Natural killer cell (primary cell): ENCODE results near the gene SH3PXD2B. TPM values are rescaled to one million over a fixed set of nuclear protein-coding genes. Genes with fewer than 3 reads are reported as not detected.

ENCODE experiments used
- ATAC-seq, 3 donors: fragments of 150-1000 bp in 2 of 3; fragments of 200-7000 bp in 1 of 3; cut with Tn5 transposase; 1 replicate in 1 of 3; 2 replicates in 2 of 3; pipeline ENCODE4 v1.10.0; 2021; ENCODE audit warnings: mild to moderate bottlenecking in 2 of 3, moderate library complexity in 2 of 3
- DNase-seq, 2 donors: peaks; one replicate each; pipeline versions ENCODE4 v3.0.0 to v3.0.0-alpha.2; 2013 to 2021; ENCODE audit warnings: mixed read lengths in 1 of 2
- H3K27ac ChIP-seq: one replicate; pipeline ENCODE4 v1.5.1; 2013; ENCODE audit warnings: mild to moderate bottlenecking, low read length
- H3K27me3 ChIP-seq: one replicate; pipeline ENCODE4 v1.6.1; 2013; ENCODE audit warnings: low read length; ENCODE audit not compliant: control insufficient read depth, insufficient read depth
- H3K36me3 ChIP-seq: one replicate; pipeline ENCODE4 v1.6.1; 2013; ENCODE audit warnings: low read length; ENCODE audit not compliant: control insufficient read depth, insufficient read depth
- H3K4me1 ChIP-seq: one replicate; pipeline ENCODE4 v1.6.1; 2013; ENCODE audit warnings: low read length; ENCODE audit not compliant: control insufficient read depth, insufficient read depth
- H3K4me3 ChIP-seq: one replicate; pipeline ENCODE4 v1.5.1; 2013; ENCODE audit warnings: low read length
- H3K9me3 ChIP-seq: one replicate; pipeline ENCODE4 v1.6.1; 2013; ENCODE audit warnings: low read length; ENCODE audit not compliant: control insufficient read depth, insufficient read depth
- H3K27ac Mint-ChIP-seq, 2 donors: one replicate each; pipeline ENCODE4 v1.8.0; 2022; ENCODE audit warnings: mild to moderate bottlenecking in 2 of 2, mixed read lengths in 2 of 2, moderate library complexity in 1 of 2
- H3K27me3 Mint-ChIP-seq, 2 donors: one replicate each; pipeline ENCODE4 v1.8.0; 2022; ENCODE audit warnings: low read depth in 2 of 2, mixed read lengths in 2 of 2
- H3K36me3 Mint-ChIP-seq: one replicate; pipeline ENCODE4 v1.8.0; 2022; ENCODE audit warnings: mixed read lengths
- H3K4me1 Mint-ChIP-seq, 2 donors: one replicate each; pipeline ENCODE4 v1.8.0; 2022; ENCODE audit warnings: mixed read lengths in 2 of 2
- H3K4me3 Mint-ChIP-seq: one replicate; pipeline ENCODE4 v1.8.0; 2022; ENCODE audit warnings: mild to moderate bottlenecking, moderate library complexity, mixed read lengths
- H3K9me3 Mint-ChIP-seq, 2 donors: one replicate each; pipeline ENCODE4 v1.8.0; 2022; ENCODE audit warnings: mixed read lengths in 2 of 2
- WGBS: methylation state at CpG from one replicate; pipeline ENCODE4 v1.1.7; 2013; ENCODE audit warnings: missing lambda C conversion rate; ENCODE audit not compliant: insufficient coverage; 5-methylcytosine and 5-hydroxymethylcytosine counted together
- intact Hi-C: fragments of 100-400 bp; cut with micrococcal nuclease; formaldehyde crosslinking; loops from one replicate; pipeline ENCODE4 v1.14.2; 2022
- total RNA-seq, 4 donors: library from RNA; stranded (reverse); fragments of 120-200 nt in 1 of 4; gene quantifications; one replicate each; pipeline versions ENCODE4 v1.2.3 to v1.2.4, GENCODE V29; 2013 to 2022
- TF ChIP-seq, protein P1 (sequence below): fragments of 200-600 bp; IDR thresholded peaks from one replicate; pipeline ENCODE4 v1.8.0; 2022; ENCODE audit warnings: antibody characterized with exemption

Gene SH3PXD2B
- total RNA-seq, 3 donors from 2014 or later (not counting 1 experiment from before 2014, with no cell fraction given): 0.25 to 0.35 TPM; not detected in 1

DNA sequence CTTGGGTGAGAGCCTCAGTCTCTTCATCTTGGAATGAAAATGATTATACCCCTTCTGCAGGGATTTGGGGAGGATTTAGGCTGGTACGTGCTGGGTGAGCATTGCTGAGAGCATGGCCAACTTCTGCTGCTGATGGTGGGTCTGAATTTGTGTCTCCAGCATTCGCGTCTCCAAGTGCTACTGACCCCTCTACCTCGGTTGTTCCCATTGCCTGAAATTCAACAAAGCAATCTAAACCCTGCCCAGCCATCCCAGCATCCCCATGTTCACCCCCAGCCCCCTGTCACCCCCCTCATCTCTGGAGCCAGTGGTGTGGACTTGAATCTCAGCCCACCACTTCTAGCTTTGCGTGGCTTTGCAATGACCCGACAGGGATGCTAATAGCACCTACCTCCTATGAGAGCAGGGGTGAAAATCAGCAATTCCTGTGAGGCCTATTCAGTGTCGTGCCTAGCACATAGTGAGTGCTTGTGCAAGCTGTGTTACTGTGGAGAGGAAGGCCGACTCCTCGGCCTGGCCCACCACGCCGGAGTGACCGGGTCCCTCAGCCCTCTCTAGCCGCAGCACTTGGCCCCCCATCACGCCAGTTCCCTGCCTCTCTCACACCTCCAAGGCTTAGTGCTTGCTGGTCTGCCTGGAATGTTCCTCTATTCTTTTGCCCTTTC lies 43.4 kb upstream of the SH3PXD2B start:
- intact Hi-C loops: no loop called here
- H3K36me3 Mint-ChIP-seq: no peaks in the 10 kb centered on the region
- H3K4me1 ChIP-seq: peaks cover 4% of the 10 kb centered on the region
- H3K4me1 Mint-ChIP-seq: peaks cover 6 to 7% of the 10 kb centered on the region in 2 donors
- ATAC-seq (no peak), DNase-seq (no peak)
- no peak overlapping the region for H3K4me3 ChIP-seq
- peaks cover 33 to 40% of the 10 kb centered on the region in 2 donors for H3K27me3 Mint-ChIP-seq
- H3K9me3 ChIP-seq: no peaks in the 10 kb centered on the region
- no peaks in the 10 kb centered on the region for H3K9me3 Mint-ChIP-seq
- no peak overlapping the region for H3K27ac ChIP-seq
- peaks cover 3% of the 10 kb centered on the region for H3K27me3 ChIP-seq
- H3K36me3 ChIP-seq: no peaks in the 10 kb centered on the region
- no peak overlapping the region for H3K4me3 Mint-ChIP-seq
- 88% methylated on average over 14 of the region's 14 CpGs for WGBS
- TF ChIP-seq, protein P1, sequence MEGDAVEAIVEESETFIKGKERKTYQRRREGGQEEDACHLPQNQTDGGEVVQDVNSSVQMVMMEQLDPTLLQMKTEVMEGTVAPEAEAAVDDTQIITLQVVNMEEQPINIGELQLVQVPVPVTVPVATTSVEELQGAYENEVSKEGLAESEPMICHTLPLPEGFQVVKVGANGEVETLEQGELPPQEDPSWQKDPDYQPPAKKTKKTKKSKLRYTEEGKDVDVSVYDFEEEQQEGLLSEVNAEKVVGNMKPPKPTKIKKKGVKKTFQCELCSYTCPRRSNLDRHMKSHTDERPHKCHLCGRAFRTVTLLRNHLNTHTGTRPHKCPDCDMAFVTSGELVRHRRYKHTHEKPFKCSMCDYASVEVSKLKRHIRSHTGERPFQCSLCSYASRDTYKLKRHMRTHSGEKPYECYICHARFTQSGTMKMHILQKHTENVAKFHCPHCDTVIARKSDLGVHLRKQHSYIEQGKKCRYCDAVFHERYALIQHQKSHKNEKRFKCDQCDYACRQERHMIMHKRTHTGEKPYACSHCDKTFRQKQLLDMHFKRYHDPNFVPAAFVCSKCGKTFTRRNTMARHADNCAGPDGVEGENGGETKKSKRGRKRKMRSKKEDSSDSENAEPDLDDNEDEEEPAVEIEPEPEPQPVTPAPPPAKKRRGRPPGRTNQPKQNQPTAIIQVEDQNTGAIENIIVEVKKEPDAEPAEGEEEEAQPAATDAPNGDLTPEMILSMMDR: no peak
- no peak overlapping the region for H3K27ac Mint-ChIP-seq

DNA sequence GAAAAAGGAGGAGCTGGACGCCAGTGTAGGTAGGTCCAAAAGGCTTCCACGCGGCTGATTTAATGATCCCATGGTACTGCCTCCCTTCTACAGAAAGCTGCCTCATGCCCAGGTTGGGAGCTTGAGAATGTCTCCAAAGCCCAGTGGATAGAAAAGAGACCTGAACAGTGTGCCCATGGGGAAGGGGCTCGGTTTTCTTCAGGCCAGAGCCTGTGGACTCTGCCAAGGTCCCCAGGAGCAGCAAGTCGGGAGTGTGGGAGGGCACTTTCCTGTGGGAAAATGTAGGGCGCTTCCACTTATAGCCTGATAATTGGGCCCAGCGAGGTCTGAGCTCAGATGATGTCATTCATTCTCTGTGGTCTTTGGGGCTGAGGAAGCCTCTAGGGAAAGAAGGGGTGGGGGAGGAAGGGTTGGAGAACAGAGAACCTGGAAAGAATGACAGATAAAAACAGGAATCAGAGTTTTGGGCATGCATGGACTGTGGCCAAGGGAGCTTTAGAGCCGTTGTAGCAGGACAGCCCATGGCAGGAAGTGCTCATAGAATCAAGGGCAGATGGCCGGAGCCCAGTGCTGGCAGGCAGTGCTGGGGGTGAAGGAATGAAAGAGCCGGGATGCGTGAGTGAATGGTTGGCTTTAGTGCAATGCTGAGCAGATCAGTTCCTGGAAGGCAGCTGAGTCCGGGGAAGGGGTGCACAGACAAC lies 42.5 kb upstream of the SH3PXD2B start:
- peaks cover 6 to 7% of the 10 kb centered on the region in 2 donors for H3K4me1 Mint-ChIP-seq
- no peak overlapping the region for H3K27ac Mint-ChIP-seq
- Histone ChIP-seq H3K36me3 (no peaks in the 10 kb centered on the region), H3K27me3 (peaks cover 3% of the 10 kb centered on the region), H3K4me1 (peaks cover 4% of the 10 kb centered on the region), H3K27ac (no peak overlapping the region), H3K4me3 (no peak overlapping the region), H3K9me3 (no peaks in the 10 kb centered on the region)
- H3K9me3 Mint-ChIP-seq: no peaks in the 10 kb centered on the region
- H3K27me3 Mint-ChIP-seq: peaks cover 38% of the 10 kb centered on the region in 2 donors
- H3K4me3 Mint-ChIP-seq: no peak overlapping the region
- H3K36me3 Mint-ChIP-seq: no peaks in the 10 kb centered on the region
- intact Hi-C loops: no loop called here
- ATAC-seq (no peak), DNase-seq (no peak)
- 71% methylated on average over 12 of the region's 12 CpGs for WGBS
- TF ChIP-seq, protein P1: no peak

DNA sequence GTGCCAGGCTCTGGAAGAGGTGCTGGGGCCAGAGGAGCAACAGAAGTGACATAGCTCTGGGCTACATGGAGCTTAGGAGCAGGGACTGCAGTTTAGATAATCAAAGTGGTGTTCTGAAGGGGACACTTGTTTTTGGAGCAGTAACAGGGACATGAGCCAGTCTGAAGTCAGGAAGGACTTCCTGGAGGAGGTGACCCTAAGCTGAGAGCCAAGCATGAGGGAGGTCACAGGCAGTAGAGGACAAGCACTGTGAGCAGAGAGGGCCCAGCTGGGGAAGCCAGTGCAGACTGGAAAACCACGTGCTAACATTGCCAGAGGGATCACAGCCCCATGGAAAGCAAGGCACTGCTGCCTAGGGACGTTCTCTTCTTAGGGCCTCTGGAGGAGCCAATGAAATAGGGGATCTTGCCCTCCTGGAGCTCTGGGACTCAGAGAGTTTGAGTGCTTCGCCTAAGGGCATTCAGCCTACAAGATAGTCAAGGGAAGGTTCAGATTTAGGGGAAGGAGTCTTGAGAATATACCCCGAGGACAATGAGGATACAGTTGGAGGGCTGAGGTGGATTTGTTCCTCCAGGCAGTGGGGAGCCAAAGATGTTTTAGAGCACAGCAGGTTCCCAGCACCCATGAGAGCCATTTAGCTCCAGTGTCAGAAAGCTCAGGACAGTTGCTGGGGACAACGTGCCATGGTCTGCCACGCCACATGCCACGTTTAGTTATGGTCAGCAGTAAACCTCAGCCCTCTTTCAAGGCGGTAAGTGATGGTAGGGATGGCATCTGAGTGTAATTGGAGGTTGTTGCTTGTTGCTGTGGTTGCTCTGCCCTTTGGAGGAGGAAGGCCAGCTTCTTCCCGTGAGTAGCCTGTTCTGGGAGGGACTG lies 40.5 kb upstream of the SH3PXD2B start:
- Mint-ChIP-seq H3K27ac (no peak overlapping the region), H3K36me3 (no peaks in the 10 kb centered on the region), H3K4me1 (peaks cover 6 to 7% of the 10 kb centered on the region in 2 donors), H3K27me3 (peaks cover 35 to 43% of the 10 kb centered on the region in 2 donors), H3K4me3 (no peak overlapping the region), H3K9me3 (no peaks in the 10 kb centered on the region)
- no peak for DNase-seq
- Histone ChIP-seq H3K4me1 (peaks cover 4% of the 10 kb centered on the region), H3K27me3 (peaks cover 3% of the 10 kb centered on the region), H3K9me3 (no peaks in the 10 kb centered on the region), H3K27ac (no peak overlapping the region), H3K4me3 (no peak overlapping the region), H3K36me3 (no peaks in the 10 kb centered on the region)
- ATAC-seq: no peak
- 78% methylated on average over 9 of the region's 9 CpGs for WGBS
- intact Hi-C loops: no loop called here
- TF ChIP-seq, protein P1: no peak
